SKM-1 (cell line): ENCODE results near the gene AGR2.
"Not testable (repeated sequence)": the region's sequence is repeated elsewhere in the genome, so short reads cannot be mapped to it uniquely, and the experiment has no call there.

Experiments
- DNase-seq: peaks from one replicate; lab custom pipeline; 2025; ENCODE audit not compliant: unreplicated experiment; lab: John Stamatoyannopoulos, UW

AGR2 gene

DNA sequence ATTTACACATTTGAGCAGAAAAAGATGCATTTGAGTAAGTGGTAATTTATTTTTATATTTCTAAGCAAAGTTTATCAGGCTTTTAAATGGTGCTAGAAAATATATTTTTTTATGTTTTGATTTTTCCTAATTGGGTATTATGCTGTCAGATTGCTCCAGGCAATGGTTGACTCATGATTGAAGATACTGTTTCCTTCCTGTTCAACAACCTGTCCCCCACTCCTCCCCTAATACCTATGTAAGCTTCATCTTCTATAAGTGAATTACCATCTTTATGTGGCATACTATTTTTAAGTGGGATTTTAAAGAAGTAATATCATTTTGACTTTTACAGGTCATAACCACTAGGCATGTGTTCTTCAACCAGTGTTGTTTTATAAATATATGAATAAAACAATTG, 29.8 kb downstream of the AGR2 start:
- no peak for DNase-seq

DNA sequence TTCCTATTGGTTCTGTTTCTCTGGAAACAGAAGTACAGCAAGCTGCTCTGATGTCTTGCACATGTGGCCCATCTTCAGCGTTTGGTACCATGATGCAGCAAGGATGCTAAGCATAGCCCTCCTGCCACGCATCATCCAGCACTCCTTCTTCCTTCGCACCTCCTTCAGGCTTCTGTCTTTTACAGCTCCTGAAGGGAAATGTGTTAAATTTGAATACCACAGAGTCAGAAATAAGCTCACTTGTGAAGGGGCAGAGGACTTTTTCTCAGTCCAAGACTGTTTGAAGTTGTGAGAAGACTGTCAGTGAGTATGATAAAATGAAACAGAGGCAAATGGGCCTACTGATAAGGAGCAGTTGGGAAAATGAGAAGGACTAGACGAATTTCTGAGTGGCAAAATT, 30.5 kb downstream of the AGR2 start:
- DNase-seq, result no peak

DNA sequence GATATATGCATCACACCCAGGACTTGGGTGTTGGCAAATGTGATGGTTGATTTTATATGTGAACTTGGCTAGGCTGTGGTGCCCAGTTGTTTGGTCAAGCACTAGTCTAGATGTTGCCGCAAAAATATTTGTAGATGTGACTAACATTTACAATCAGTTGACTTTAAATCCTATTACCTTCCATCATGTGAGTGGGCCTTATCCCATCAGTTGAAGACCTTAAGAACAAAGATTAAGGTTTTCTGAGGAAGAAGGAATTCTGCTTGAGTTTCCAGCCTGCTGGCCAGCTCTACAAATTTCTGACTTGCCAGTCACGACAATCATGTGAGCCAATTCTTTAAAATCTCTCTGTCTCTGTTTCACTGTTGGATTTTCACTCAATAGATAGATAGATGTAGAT, 30.9 kb downstream of the AGR2 start:
- no peak for DNase-seq

DNA sequence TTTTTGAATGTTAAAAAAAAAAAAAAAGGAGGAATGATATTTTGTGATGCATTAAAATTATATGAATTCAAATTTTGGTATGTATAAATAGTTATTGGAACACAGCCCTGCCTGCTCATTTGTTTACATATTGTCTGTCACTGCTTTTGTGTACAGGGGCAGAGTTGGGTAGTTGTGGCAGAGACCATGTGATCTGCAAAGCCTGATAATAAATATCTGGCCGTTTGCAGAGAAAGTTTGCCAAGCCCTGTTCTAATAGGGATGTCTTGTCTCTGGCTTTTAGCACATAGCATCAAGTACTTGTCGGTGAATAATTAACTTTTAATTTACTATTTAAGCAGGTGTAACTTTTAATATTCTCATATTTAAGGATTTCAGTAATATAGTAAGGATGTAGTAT, 31.5 kb downstream of the AGR2 start:
- DNase-seq, result no peak

DNA sequence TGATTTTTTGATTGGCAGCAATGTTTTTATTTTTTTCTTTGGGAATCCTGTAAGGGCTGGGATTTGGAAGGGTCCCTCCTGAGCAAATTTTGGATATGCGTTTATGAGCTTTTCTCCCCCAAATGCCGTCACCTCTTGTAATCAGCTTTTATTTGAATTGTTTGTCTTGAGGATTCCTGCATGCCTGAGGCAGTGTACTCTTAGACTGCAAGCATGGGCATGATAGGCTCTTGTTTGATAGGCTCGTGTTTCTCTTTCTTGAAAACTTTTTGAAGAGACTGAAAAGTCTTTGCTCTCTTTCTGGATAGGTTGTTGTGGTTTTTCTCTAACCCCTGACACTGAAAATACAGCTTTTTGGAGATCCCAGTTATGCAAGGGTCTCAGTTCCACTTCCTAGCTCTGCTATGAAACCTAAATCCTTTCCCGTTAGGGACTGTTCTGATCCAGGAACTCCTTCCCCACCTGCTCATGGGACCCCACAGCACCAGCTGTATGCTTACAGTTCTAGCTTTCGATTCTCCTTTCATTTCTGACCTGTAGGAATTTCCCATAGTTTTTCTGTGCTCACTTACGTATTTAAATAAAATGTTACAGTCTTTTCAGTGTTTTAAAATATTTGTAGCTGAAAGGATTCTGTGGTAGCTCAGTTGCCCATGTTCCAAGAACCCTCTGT, 34.0 kb downstream of the AGR2 start:
- no peak for DNase-seq

DNA sequence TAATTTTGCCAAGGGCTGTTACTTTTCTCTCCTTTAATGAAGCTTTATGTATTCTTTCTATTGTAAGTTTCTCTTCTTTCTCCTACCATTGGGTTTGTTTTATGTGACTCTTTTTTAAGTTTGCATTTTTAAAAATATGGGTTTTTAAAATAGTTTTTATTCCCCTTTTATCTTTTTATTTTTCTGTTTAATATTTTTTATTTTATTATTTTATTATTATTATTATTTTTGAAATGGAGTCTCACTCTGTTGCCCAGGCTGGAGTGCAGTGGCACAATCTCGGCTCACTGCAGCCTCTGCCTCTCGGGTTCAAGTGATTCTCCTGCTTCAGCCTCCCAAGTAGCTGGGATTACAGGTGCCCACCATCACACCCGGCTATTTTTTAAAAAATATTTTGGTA, 34.8 kb downstream of the AGR2 start:
- not testable (repeated sequence) for DNase-seq

DNA sequence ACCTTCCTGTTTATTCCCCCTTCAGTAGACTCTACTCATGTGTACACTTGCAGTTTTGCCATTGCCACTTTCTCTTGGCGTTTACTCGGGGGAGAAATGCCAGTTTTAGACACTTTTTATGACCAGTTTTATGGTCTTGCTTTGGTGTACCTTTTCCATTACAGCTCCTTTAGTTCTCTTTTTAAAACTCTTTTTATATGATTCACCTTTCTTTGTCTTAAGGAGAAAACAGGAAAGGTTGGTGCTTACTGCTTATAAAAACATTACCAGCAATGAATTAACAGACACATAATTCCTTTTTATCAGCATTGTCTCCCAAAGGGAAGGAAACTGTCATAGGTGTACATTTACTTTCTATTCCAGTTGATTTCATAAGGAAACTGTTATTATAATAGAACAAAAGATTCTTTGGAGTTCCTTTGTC, 39.4 kb downstream of the AGR2 start:
- DNase-seq, result no peak

DNA sequence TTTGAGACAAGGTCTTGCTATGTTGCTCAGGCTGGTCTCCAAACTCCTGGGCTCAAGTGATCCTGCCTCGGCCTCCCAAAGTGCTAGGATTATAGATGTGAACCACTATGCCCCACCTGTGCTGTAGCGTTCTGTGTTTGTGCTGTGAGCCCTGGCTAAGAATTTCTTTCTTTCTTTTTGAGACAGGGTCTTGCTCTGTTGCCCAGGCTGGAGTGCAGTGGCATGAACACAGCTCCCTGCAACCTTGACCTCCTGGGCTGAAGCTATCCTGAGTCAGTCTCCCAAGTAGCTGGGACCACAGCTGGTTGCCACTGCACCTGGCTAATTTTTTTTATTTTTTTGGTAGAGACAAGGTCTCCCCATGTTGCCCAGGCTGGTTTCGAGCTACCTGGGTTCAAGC, 39.9 kb downstream of the AGR2 start:
- no peak for DNase-seq

DNA sequence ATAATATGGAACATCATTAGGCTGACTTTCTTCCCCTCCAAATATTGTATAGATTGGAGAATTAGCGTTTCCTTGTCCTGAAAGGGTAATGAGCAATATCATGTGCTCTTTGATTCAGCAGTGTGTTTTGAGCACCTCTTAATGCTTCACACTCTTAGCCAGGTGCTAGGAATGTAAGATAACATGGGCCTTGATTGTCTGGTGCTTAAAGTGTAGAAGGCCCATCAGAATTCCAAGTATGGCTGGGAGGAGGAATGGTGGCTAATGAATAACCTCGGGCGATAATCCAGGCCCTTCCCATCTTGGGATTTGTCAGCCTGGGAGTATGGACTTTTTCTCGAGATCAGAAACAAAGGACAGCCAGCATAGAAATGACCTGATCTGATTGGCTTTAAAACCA, 42.6 kb downstream of the AGR2 start:
- no peak for DNase-seq

DNA sequence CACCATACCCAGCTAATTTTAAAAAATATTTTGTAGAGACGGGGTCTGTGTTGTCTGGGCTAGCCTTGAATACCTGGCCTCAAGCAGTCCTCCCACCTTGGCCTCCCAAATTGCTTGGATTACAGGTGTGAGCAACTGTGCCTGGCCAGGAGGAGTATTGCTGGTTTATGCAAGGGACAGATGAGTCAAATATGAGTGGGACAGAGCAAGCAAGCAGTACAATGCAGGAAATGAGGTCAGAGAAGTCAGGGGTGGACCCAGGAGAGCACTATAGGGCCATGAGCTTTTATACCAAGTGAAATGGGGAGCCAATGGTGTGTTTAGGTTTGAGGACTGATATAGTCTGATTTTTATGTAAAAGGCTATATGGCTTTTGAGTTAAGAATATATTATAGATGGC, 45.0 kb downstream of the AGR2 start:
- no peak for DNase-seq

DNA sequence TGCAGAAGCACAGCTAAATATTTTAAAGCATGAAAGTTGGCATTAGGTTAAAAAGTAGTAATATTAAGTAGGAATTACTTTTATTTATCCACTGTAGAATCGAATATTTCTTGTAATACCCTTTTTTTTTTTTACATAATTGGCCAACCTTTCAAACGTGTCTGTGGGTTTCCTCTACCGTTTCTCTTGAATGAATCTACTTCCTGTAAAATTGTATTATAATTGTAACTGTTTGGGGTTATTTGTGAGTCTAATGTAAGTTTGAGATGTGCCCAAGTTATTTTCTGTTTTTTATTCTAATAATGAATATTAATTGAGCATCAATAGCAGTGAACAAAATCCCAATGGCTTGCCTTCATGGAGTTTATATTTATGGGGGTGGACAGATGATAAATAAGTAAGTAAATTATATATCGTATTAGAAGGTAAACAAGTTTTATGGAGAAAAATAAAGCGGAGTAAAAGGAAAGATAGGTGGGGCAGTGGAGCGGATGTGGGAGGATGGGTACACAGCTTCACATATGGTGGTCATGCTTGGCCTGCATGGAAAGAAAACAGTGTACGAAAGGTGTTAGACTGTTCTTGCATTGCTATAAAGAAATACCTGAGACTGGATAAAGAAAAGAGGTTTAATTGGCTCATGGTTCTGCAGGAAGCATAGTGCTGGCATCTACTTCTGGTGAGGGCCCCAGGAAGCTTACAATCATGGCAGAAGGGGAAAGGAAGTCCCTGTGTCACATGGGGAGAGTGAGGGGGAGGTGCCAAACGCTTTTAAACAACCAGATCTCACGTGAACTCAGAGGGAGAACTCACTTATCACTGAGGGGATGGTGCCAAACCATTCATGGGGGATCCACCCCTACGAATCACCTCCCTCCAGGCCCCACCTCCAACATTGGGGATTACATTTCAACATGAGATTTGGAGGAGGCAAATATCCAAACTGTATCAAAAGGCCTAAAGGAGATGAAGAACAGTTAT, 45.9 kb downstream of the AGR2 start:
- no peak for DNase-seq

DNA sequence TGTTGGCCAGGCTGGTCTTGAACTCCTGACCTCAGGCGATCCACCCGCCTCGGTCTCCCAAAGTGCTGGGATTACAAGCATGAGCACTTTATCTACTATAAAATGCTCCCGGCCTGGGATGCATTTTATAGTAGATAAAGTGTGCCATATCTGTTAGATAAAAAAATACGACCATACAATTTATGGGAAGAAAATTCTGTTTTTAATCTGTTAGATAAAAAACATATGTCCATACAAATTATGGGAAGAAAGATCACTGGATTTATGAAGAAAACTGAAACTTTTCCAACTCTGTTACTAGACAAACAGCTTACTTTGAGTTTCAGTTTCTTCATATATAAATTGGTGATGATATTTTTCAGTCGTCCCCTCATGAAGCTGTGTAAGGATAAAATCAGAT, 46.8 kb downstream of the AGR2 start:
- no peak for DNase-seq

DNA sequence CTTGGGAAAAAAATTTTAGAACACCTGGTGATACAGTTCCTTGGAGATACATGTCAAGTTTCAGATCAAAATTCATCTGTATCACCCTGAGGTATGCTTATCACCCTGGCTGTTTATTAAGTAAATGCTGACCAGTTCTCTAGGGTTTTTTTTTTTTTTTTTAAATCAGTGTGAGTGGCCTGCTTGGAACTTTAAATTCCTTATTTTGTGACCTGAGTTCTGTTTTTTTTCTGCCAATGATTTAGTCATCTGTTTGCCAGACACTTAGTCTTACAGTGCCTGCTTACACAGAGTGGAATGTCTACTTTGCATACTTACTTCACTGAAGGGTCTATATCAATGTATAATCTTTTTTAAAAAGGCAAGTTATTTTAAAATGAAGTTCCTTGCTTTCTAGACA, 49.4 kb downstream of the AGR2 start:
- no peak for DNase-seq

DNA sequence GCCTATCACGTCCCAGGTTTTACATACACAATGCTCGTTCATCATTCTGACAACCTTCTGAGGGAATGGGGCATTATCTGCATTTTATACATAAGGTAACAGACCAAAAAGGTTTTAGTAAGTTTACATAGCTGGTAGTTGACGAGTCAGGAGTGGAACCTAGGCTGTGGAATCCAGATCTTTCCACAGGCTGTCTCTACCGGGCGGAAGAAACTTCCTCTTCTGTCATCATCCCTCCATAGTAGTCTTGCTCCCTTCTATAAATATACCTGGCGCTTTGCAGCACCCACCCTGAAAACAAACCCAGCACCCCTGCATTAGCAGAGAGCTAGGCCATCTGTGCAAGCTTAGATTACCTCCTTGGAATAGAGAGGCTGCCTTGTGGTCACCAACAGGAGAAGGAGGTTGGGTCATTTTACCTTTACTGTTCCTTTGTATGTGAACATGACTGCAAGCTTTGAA, 49.9 kb downstream of the AGR2 start:
- DNase-seq, result no peak

DNA sequence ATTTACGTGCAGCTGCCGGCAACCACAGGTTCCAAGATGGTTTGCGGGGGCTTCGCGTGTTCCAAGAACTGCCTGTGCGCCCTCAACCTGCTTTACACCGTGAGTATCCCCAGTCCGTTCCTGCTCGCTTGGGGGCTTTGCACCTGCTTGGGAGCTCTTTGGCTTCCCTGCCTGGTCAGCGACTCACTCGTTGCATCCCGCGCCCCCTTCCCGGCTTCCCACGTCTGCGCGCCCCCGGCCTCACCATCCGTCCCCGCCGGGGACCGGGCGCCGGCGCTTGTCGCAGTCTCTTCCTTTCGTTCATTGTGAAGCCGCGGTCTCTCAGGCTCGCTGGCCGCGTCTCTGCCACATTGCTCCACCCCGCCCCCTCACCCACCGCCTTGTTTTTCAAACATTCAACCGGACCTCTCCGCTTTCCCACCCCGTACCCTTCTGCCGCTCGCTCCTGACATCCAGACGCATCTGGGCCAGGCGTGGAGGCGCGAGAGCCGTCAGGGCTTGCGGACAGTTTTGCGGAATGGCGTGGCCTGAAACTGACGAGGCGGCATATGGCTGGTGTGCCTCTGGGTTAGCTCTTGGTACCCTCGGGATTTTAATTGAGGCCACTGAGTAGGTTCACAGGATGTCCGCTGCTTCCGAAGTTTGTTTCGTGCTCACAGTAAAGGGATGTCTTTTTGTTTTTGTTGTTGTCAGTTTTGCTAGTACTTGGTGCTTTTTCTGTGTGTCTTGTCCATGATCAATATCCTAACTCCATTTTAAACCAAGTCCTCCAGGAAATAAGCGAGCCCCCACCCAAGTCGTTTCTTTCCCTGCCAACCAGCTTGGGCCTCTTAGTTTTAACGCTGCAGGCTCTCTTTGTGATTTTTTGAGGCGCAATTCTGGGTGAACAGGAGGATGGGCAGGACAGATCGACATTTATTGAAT, 50.6 kb downstream of the AGR2 start:
- no peak for DNase-seq

DNA sequence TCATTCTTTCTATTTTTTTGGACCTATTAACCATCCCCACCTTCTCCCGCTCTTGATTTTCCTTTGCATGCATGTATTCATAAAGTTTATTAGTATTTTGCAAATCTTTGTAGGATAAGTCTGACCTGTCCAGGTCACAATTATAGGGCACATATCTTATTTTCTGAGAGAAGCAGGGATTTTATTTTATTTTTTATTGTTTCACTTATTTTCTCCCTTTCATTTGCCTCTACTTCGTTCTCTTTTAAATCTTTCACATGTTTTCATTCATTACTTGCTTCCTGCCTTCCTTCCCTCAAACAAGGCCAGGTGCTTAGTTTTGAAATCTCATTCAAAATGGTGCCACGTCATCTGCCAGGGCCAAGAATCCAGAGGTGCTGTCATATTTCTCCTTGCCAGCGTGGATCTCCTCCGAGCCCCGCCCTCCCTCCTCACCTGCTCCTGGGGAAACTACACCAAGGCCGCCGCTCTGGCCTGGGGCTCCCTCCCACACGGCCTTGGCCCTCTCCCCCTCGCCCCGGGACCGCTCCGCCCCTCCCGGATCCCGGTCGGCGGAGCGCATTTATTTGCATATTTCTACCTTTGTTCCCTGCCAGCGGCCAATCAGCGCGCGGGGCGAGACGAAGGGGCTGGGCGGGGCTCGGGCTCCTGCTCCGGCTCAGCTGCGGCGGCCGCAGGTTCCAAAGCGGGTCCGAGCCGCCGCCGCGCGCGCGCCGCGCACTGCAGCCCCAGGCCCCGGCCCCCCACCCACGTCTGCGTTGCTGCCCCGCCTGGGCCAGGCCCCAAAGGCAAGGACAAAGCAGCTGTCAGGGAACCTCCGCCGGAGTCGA, 51.5 kb downstream of the AGR2 start, which contains the start of gene TSPAN13:
TSPAN13 (plus strand) TSS at position 654 of the 830 bp plus-strand sequence. CDS start 213 bp downstream, outside the sequence.
- DNase-seq, result peak; percentile 39

DNA sequence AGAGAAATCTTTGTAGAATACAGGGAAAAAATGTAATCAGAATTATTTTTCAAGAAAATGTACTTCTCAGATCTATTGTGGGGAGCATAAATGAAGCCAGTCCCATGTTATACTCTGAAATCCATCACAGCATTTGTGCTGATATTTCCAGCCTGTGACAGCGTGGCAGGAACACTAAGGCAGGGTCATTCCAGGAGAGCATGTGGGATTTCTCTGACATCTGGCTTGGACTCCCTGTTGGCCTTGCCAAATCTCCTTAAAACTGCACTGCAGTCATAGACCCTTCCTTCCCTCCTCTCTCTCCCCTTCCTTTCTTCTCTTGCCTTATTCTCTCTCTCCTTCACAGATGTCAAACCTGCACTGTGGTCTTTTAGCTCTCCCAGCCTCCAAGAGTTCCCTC, 57.7 kb downstream of the AGR2 start:
- no peak for DNase-seq

DNA sequence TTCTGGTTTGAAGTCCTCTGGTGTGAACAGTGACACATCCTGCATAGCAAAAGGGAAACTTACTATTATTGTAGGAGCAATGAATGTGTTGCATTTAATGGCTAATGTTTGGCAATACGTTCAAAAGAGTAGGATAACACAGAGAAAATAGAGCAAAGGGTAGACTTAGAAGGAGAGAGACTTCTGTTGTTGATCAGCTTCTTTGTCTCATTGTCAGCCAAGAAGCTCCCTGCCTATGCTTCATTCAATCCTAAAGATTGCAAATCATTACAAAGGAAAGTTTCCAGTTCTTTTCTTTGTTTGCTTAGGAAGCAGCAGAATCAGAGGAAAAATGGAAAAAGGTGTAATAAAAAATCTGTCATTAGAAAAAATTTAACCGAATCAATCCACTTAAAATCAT, 59.2 kb downstream of the AGR2 start:
- no peak for DNase-seq

DNA sequence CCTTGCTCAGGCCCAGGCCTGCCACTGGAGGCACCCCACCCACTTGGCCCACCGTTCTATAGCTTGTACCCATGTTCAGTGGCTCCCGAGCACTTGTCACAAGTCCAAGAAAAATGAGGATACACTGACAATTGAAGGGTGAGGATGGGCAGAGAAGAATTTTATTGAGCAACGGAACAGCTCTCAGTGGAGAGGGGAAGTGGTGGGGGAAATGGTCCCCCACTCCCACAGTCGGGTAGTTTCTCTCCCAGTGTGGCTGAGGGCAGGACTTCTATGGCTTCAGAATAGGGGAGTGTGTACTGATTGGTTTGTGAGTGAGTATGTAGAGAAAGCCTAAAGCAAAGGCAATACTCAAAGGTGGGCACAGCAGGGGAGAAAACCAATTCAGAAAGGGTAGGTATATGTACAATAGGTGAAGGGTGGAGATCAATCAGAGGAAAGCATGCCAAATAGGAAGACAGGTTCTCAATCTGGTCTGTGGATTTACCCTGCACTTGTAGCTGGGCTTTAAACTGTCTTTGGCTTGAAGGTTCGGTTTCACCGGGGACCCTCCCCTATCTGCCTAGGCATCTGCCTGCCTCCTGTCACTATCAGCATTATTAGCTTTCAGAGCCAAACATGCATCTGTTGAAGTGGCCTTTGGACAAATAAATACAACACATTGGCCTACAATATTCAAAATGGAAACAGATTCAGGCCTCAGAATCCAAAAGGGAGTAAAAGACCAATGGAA, 60.1 kb downstream of the AGR2 start:
- peak; percentile 30 for DNase-seq

DNA sequence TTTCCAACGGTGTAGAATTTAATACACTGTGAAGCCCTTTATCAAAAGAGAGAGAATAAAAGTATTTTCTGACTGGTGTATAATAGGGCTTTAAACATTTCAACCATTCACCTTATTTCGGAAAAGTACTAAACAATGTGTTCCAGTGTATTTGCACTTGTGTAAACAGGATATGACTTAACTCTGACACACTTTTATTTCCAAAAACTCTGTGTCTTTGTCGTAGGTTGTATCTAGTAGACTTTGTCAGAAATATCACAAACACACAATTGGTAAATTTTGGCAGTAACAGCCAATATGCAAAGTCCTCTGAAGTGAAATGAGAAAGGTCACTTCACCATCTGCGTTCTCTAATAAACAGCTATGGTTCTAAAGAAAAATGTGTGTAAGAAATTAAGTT, 61.6 kb downstream of the AGR2 start:
- no peak for DNase-seq
